B cell (primary cell): ENCODE results near the gene MAP3K9.

Experiments used
- EZH2 ChIP-seq: IDR thresholded peaks from 2 replicates; pipeline ENCODE4 v1.6.1; 2012; ENCODE audit warnings: borderline replicate concordance, low read depth, mild to moderate bottlenecking, moderate library complexity, low read length; ENCODE audit not compliant: insufficient read depth, poor library complexity, severe bottlenecking
- TF ChIP-seq, protein P1 (sequence below): fragments of 200-600 bp; IDR thresholded peaks from one replicate; pipeline ENCODE4 v1.8.0; 2022; ENCODE audit warnings: antibody characterized with exemption, mild to moderate bottlenecking

DNA sequence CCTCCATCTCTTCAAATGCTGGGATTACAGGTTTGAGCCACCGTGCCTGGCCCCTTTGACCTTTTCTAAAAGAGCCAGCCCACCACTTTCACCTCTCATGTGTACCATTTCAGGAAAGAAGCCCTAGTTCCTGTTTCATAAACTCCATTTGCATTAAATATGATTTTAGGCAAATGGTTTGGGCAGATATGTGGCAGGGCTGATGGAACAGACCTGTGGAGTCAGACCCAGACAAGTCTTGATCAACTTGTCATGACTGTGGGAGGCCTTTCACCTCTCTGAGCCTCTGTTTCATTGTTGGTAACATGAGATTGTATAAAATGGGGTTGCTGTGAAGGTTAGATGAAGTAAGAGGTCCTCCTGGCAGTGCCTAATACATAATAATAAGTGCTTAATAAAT is 5.2 kb upstream of the MAP3K9 start:
- TF ChIP-seq, protein P1, sequence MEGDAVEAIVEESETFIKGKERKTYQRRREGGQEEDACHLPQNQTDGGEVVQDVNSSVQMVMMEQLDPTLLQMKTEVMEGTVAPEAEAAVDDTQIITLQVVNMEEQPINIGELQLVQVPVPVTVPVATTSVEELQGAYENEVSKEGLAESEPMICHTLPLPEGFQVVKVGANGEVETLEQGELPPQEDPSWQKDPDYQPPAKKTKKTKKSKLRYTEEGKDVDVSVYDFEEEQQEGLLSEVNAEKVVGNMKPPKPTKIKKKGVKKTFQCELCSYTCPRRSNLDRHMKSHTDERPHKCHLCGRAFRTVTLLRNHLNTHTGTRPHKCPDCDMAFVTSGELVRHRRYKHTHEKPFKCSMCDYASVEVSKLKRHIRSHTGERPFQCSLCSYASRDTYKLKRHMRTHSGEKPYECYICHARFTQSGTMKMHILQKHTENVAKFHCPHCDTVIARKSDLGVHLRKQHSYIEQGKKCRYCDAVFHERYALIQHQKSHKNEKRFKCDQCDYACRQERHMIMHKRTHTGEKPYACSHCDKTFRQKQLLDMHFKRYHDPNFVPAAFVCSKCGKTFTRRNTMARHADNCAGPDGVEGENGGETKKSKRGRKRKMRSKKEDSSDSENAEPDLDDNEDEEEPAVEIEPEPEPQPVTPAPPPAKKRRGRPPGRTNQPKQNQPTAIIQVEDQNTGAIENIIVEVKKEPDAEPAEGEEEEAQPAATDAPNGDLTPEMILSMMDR, result no peak
- no peak for TF ChIP-seq EZH2
